ENCODE results near the gene PLEKHD1.

Gene PLEKHD1

GRCh38 chr14:69559581-69560011 lies 75.1 kb downstream of the PLEKHD1 start:
- Histone ChIP-seq H3K27ac (ENCODE audit: low read depth, low read length) (no peak overlapping the region), H3K4me3 (ENCODE audit: low read depth in 1 of 2, low read length in 2 of 2) (no peak overlapping the region), H3K36me3 (ENCODE audit: insufficient read depth, low read length) (no peaks in the 10 kb centered on the region), H3K9me3 (ENCODE audit: low read length) (no peaks in the 10 kb centered on the region), H3K27me3 (ENCODE audit: control insufficient read depth in 1 of 2, insufficient read depth in 2 of 2, low read length in 2 of 2) (peaks cover 0 to 5% of the 10 kb centered on the region in 2 donors), H3K9ac (ENCODE audit: low read length) (no peak overlapping the region), H3K4me1 (ENCODE audit: insufficient read depth, low read length) (no peaks in the 10 kb centered on the region)

DNA sequence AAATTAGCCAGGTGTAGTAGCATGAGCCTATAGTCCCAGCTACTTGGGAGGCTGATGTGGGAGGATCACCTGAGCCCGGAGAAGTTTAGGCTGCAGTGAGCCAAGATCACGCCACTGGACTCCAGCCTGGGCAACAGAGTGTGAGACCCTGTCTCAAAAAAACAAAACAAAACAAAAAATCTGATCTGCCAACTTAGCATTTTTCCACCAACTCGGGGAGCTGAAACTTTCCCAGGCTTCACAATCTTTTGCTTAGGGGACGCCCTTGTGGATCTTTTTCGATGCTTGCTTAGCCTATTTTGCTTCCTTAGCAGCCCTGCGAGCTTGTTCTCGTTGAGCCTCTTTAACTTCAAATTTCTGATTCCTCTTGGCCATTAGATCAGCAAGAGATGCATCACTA lies 76.3 kb downstream of the PLEKHD1 start:
- no peaks in the 10 kb centered on the region for H3K4me1 ChIP-seq (ENCODE audit: insufficient read depth, low read length)
- H3K27ac ChIP-seq (ENCODE audit: low read depth, low read length): no peak overlapping the region
- no peak overlapping the region for H3K4me3 ChIP-seq (ENCODE audit: low read depth in 1 of 2, low read length in 2 of 2)
- H3K9me3 ChIP-seq (ENCODE audit: low read length): no peaks in the 10 kb centered on the region
- H3K36me3 ChIP-seq (ENCODE audit: insufficient read depth, low read length): no peaks in the 10 kb centered on the region
- no peak overlapping the region for H3K9ac ChIP-seq (ENCODE audit: low read length)
- H3K27me3 ChIP-seq (ENCODE audit: control insufficient read depth in 1 of 2, insufficient read depth in 2 of 2, low read length in 2 of 2): peaks cover 0 to 5% of the 10 kb centered on the region in 2 donors

GRCh38 chr14:69561893-69562292 lies 77.4 kb downstream of the PLEKHD1 start:
- H3K9me3 ChIP-seq (ENCODE audit: low read length): no peaks in the 10 kb centered on the region
- H3K27me3 ChIP-seq (ENCODE audit: control insufficient read depth in 1 of 2, insufficient read depth in 2 of 2, low read length in 2 of 2): peaks cover 0 to 11% of the 10 kb centered on the region in 2 donors

GRCh38 chr14:69567563-69567962 lies 83.0 kb downstream of the PLEKHD1 start:
- peaks cover 33 to 51% of the 10 kb centered on the region in 2 donors for H3K27me3 ChIP-seq (ENCODE audit: control insufficient read depth in 1 of 2, insufficient read depth in 2 of 2, low read length in 2 of 2)
- H3K9me3 ChIP-seq (ENCODE audit: low read length): no peaks in the 10 kb centered on the region
- H3K27ac ChIP-seq (ENCODE audit: low read depth, low read length): no peak overlapping the region
- no peak overlapping the region for H3K4me3 ChIP-seq (ENCODE audit: low read depth in 1 of 2, low read length in 2 of 2)
- peaks cover 7% of the 10 kb centered on the region for H3K4me1 ChIP-seq (ENCODE audit: insufficient read depth, low read length)
- no peak overlapping the region for H3K9ac ChIP-seq (ENCODE audit: low read length)
- no peaks in the 10 kb centered on the region for H3K36me3 ChIP-seq (ENCODE audit: insufficient read depth, low read length)

More at GRCh38 chr14:69561893-69562292, 77.4 kb downstream of the PLEKHD1 start:
- Histone ChIP-seq H3K4me1 (ENCODE audit: insufficient read depth, low read length) (no peaks in the 10 kb centered on the region), H3K9ac (ENCODE audit: low read length) (no peak overlapping the region), H3K36me3 (ENCODE audit: insufficient read depth, low read length) (no peaks in the 10 kb centered on the region), H3K4me3 (ENCODE audit: low read depth in 1 of 2, low read length in 2 of 2) (no peak overlapping the region), H3K27ac (ENCODE audit: low read depth, low read length) (no peak overlapping the region)

- H3K27ac ChIP-seq (ENCODE audit: low read depth, low read length): no peak overlapping the region
- peaks cover 45 to 71% of the 10 kb centered on the region in 2 donors for H3K27me3 ChIP-seq (ENCODE audit: control insufficient read depth in 1 of 2, insufficient read depth in 2 of 2, low read length in 2 of 2)
- peaks cover 21% of the 10 kb centered on the region for H3K4me1 ChIP-seq (ENCODE audit: insufficient read depth, low read length)
- no peaks in the 10 kb centered on the region for H3K36me3 ChIP-seq (ENCODE audit: insufficient read depth, low read length)
- no peak overlapping the region for H3K9ac ChIP-seq (ENCODE audit: low read length)
- H3K4me3 ChIP-seq (ENCODE audit: low read depth in 1 of 2, low read length in 2 of 2): no peak overlapping the region
- no peaks in the 10 kb centered on the region for H3K9me3 ChIP-seq (ENCODE audit: low read length)
These were observed 85.3 kb downstream of the PLEKHD1 start for GRCh38 chr14:69569859-69570258.

GRCh38 chr14:69570836-69571330 lies 86.4 kb downstream of the PLEKHD1 start:
- Histone ChIP-seq H3K36me3 (ENCODE audit: insufficient read depth, low read length) (no peaks in the 10 kb centered on the region), H3K4me3 (ENCODE audit: low read depth in 1 of 2, low read length in 2 of 2) (no peak overlapping the region), H3K9me3 (ENCODE audit: low read length) (no peaks in the 10 kb centered on the region), H3K27me3 (ENCODE audit: control insufficient read depth in 1 of 2, insufficient read depth in 2 of 2, low read length in 2 of 2) (peaks cover 45 to 79% of the 10 kb centered on the region in 2 donors), H3K27ac (ENCODE audit: low read depth, low read length) (no peak overlapping the region), H3K4me1 (ENCODE audit: insufficient read depth, low read length) (peaks cover 21% of the 10 kb centered on the region), H3K9ac (ENCODE audit: low read length) (no peak overlapping the region)

DNA sequence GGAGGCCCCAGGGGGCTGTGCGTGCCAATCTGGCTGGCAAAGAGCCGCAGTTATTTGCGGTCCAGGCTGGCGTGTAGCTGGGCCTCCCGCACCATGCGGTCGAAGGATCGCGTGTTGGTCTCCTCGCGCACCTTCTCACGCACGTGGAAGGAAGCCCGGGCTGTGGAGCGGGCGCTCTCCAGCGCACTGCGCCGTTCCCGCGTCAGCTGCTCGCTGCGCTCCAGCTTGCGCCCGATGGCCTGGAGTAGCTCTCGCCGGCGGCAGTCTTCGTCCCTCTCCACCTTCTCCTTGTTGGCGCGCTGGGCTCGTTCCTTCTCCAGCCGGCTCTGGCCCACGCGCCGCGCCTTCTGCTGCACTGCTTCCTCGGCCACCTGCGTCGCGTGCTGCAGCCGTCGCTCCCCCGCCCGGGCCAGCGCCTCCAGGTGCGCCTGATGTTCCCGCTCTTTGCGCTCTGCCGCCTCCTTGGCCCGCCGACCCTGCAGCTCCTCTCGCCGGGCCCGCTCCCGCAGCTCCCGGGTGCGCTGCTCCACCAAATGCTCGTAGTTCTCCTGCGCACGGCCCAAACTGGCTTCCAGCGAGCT lies 87.0 kb downstream of the PLEKHD1 start:
- H3K9me3 ChIP-seq (ENCODE audit: low read length): no peaks in the 10 kb centered on the region
- H3K27ac ChIP-seq (ENCODE audit: low read depth, low read length): no peak overlapping the region
- no peak overlapping the region for H3K9ac ChIP-seq (ENCODE audit: low read length)
- H3K4me1 ChIP-seq (ENCODE audit: insufficient read depth, low read length): peaks cover 21% of the 10 kb centered on the region
- no peaks in the 10 kb centered on the region for H3K36me3 ChIP-seq (ENCODE audit: insufficient read depth, low read length)
- peak overlapping the region in 1 of 2 donors; percentile 50 for H3K4me3 ChIP-seq (ENCODE audit: low read depth in 1 of 2, low read length in 2 of 2)
- peaks cover 50 to 84% of the 10 kb centered on the region in 2 donors for H3K27me3 ChIP-seq (ENCODE audit: control insufficient read depth in 1 of 2, insufficient read depth in 2 of 2, low read length in 2 of 2)

- H3K9me3 ChIP-seq (ENCODE audit: low read length): no peaks in the 10 kb centered on the region
- H3K9ac ChIP-seq (ENCODE audit: low read length): no peak overlapping the region
- H3K4me3 ChIP-seq (ENCODE audit: low read depth in 1 of 2, low read length in 2 of 2): peak overlapping the region in 1 of 2 donors; percentile 50
- H3K27me3 ChIP-seq (ENCODE audit: control insufficient read depth in 1 of 2, insufficient read depth in 2 of 2, low read length in 2 of 2): peaks cover 52 to 77% of the 10 kb centered on the region in 2 donors
- no peak overlapping the region for H3K27ac ChIP-seq (ENCODE audit: low read depth, low read length)
- no peaks in the 10 kb centered on the region for H3K36me3 ChIP-seq (ENCODE audit: insufficient read depth, low read length)
- peaks cover 21% of the 10 kb centered on the region for H3K4me1 ChIP-seq (ENCODE audit: insufficient read depth, low read length)
These were observed 87.7 kb downstream of the PLEKHD1 start for GRCh38 chr14:69572030-69572840.

GRCh38 chr14:69572841-69573135 lies 88.3 kb downstream of the PLEKHD1 start:
- Histone ChIP-seq H3K9ac (ENCODE audit: low read length) (no peak overlapping the region), H3K36me3 (ENCODE audit: insufficient read depth, low read length) (no peaks in the 10 kb centered on the region), H3K4me3 (ENCODE audit: low read depth in 1 of 2, low read length in 2 of 2) (no peak overlapping the region), H3K27ac (ENCODE audit: low read depth, low read length) (no peak overlapping the region), H3K27me3 (ENCODE audit: control insufficient read depth in 1 of 2, insufficient read depth in 2 of 2, low read length in 2 of 2) (peaks cover 50 to 79% of the 10 kb centered on the region in 2 donors), H3K4me1 (ENCODE audit: insufficient read depth, low read length) (peaks cover 21% of the 10 kb centered on the region), H3K9me3 (ENCODE audit: low read length) (no peaks in the 10 kb centered on the region)

DNA sequence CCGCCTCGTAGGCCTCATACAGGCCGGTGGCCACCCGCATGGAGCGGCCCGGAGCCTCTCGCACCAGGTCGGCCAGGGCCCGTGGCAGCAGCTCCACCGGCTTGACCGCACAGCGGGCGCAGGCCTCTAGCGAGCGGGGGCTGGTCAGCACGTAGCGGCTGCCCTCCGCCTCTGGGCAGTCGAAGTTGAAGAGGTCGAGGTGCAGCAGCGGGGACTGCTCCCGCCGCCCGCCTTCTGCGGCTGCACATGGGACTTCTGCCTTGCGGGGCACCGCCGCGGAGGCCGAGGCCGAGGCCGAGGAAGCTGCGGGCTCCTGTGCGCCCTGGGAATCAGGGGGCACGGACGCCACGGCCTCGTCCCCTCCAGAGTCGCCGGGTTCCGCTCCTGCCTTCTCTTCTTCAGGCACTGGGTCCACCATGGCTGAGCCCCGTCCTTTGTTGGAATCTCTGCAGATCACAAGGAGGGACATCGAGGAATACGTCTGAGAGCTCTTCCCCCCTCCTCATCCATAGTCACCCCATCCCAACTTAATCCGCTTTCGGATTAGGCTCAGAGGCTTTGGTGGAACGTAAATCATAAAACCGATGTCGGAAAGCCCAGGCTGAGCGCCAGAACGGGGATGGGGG lies 88.8 kb downstream of the PLEKHD1 start:
- H3K4me3 ChIP-seq (ENCODE audit: low read depth in 1 of 2, low read length in 2 of 2): peak overlapping the region; percentile 19 to 27
- H3K4me1 ChIP-seq (ENCODE audit: insufficient read depth, low read length): peaks cover 21% of the 10 kb centered on the region
- no peaks in the 10 kb centered on the region for H3K9me3 ChIP-seq (ENCODE audit: low read length)
- no peak overlapping the region for H3K27ac ChIP-seq (ENCODE audit: low read depth, low read length)
- H3K9ac ChIP-seq (ENCODE audit: low read length): no peak overlapping the region
- H3K27me3 ChIP-seq (ENCODE audit: control insufficient read depth in 1 of 2, insufficient read depth in 2 of 2, low read length in 2 of 2): peaks cover 45 to 79% of the 10 kb centered on the region in 2 donors
- no peaks in the 10 kb centered on the region for H3K36me3 ChIP-seq (ENCODE audit: insufficient read depth, low read length)

GRCh38 chr14:69573831-69574262 lies 89.3 kb downstream of the PLEKHD1 start:
- Histone ChIP-seq H3K27ac (ENCODE audit: low read depth, low read length) (no peak overlapping the region), H3K4me1 (ENCODE audit: insufficient read depth, low read length) (peaks cover 21% of the 10 kb centered on the region), H3K9me3 (ENCODE audit: low read length) (no peaks in the 10 kb centered on the region), H3K27me3 (ENCODE audit: control insufficient read depth in 1 of 2, insufficient read depth in 2 of 2, low read length in 2 of 2) (peaks cover 43 to 74% of the 10 kb centered on the region in 2 donors), H3K36me3 (ENCODE audit: insufficient read depth, low read length) (no peaks in the 10 kb centered on the region), H3K4me3 (ENCODE audit: low read depth in 1 of 2, low read length in 2 of 2) (peak overlapping the region in 1 of 2 donors; percentile 19), H3K9ac (ENCODE audit: low read length) (no peak overlapping the region)

Data from muscle layer of colon (tissue), 2 donors.